ENCODE results near the gene MTUS2. TPM values are rescaled to one million over a fixed set of nuclear protein-coding genes. Genes with fewer than 3 reads are reported as not detected.

MTUS2 gene
- total RNA-seq: 1 to 10 TPM; 1.6 to 4.8 TPM

- TF ChIP-seq POLR2AphosphoS5 (IDR thresholded peaks at IDR 0.05) (no peak), POLR2A (IDR thresholded peaks at IDR 0.05) (no peak), CTCF (IDR thresholded peaks at IDR 0.05) (no peak)
- H3K9me3 ChIP-seq: no peaks in the 10 kb centered on the region
- no peaks in the 10 kb centered on the region for H3K36me3 ChIP-seq
- H3K4me1 ChIP-seq (replicated peaks): no peaks in the 10 kb centered on the region
- peak within 1 kb of the TSS; percentile 13 for H3K4me3 ChIP-seq
- WGBS: 4% methylated on average over 27 of the region's 89 CpGs
- H3K27me3 ChIP-seq (replicated peaks; ENCODE audit: insufficient read depth): peaks cover 4% of the 10 kb centered on the region
- H3K27ac ChIP-seq: no peak within 1 kb of the TSS
- intact Hi-C loops (cut with DNase I): no loop called here
- no peak for DNase-seq (ENCODE audit: low spot score)
Measured at GRCh38 chr13:28820099-28821051, at the start of gene MTUS2. MTUS2 (plus strand) TSS chr13:28820339.

GRCh38 chr13:28778308-28779215 is 41.6 kb upstream of the MTUS2 start:
- no peak overlapping the region for H3K4me3 ChIP-seq
- intact Hi-C loops (cut with DNase I): no loop called here
- H3K27me3 ChIP-seq (replicated peaks; ENCODE audit: insufficient read depth): no peaks in the 10 kb centered on the region
- no peak for TF ChIP-seq POLR2A (IDR thresholded peaks at IDR 0.05)
- H3K27ac ChIP-seq: no peak overlapping the region
- no peaks in the 10 kb centered on the region for H3K36me3 ChIP-seq
- H3K4me1 ChIP-seq (replicated peaks): no peaks in the 10 kb centered on the region
- no peak for DNase-seq (ENCODE audit: low spot score)
- WGBS: 96% methylated on average over 43 of the region's 48 CpGs
- H3K9me3 ChIP-seq: no peaks in the 10 kb centered on the region

- H3K27ac ChIP-seq: no peak overlapping the region
- no peak for DNase-seq (ENCODE audit: low spot score)
- 50% methylated on average over 2 of the region's 2 CpGs for WGBS
- H3K4me1 ChIP-seq (replicated peaks): no peaks in the 10 kb centered on the region
- H3K36me3 ChIP-seq: no peaks in the 10 kb centered on the region
- no peaks in the 10 kb centered on the region for H3K27me3 ChIP-seq (replicated peaks; ENCODE audit: insufficient read depth)
- H3K4me3 ChIP-seq: no peak overlapping the region
- no peaks in the 10 kb centered on the region for H3K9me3 ChIP-seq
- TF ChIP-seq POLR2AphosphoS5 (IDR thresholded peaks at IDR 0.05) (no peak), CTCF (IDR thresholded peaks at IDR 0.05) (no peak), POLR2A (IDR thresholded peaks at IDR 0.05) (no peak)
- intact Hi-C loops (cut with DNase I): loop anchor here (10.0 kb wide), 1 partner anchor 108 kb away; no protein-coding TSS in a partner anchor
Measured at GRCh38 chr13:28792992-28793391, 27.1 kb upstream of the MTUS2 start.

GRCh38 chr13:28794396-28794795 is 25.7 kb upstream of the MTUS2 start:
- no peak overlapping the region for H3K27ac ChIP-seq
- H3K27me3 ChIP-seq (replicated peaks; ENCODE audit: insufficient read depth): no peaks in the 10 kb centered on the region
- DNase-seq (ENCODE audit: low spot score): no peak
- no peak for TF ChIP-seq POLR2AphosphoS5 (IDR thresholded peaks at IDR 0.05)
- TF ChIP-seq POLR2A (IDR thresholded peaks at IDR 0.05): no peak
- no peak for TF ChIP-seq CTCF (IDR thresholded peaks at IDR 0.05)
- H3K4me3 ChIP-seq: no peak overlapping the region
- whole genome bisulfite sequencing: 61% methylated on average over 6 of the region's 6 CpGs
- no peaks in the 10 kb centered on the region for H3K9me3 ChIP-seq
- H3K4me1 ChIP-seq (replicated peaks): no peaks in the 10 kb centered on the region
- H3K36me3 ChIP-seq: no peaks in the 10 kb centered on the region
- intact Hi-C loops (cut with DNase I): loop anchor here (10.0 kb wide), 1 partner anchor 110 kb away; no protein-coding TSS in a partner anchor

- TF ChIP-seq CTCF (IDR thresholded peaks at IDR 0.05) (peak in 1 of 4 experiments; percentile 7), POLR2A (IDR thresholded peaks at IDR 0.05) (no peak), POLR2AphosphoS5 (IDR thresholded peaks at IDR 0.05) (no peak)
- H3K4me3 ChIP-seq: no peak overlapping the region
- no peaks in the 10 kb centered on the region for H3K27me3 ChIP-seq (replicated peaks; ENCODE audit: insufficient read depth)
- no peaks in the 10 kb centered on the region for H3K36me3 ChIP-seq
- intact Hi-C loops (cut with DNase I): loop anchor here (10.0 kb wide), 1 partner anchor 112 kb away; no protein-coding TSS in a partner anchor
- H3K27ac ChIP-seq: no peak overlapping the region
- H3K9me3 ChIP-seq: no peaks in the 10 kb centered on the region
- no peaks in the 10 kb centered on the region for H3K4me1 ChIP-seq (replicated peaks)
- no peak for DNase-seq (ENCODE audit: low spot score)
- WGBS: 100% methylated on average over 1 of the region's 1 CpG
Measured at GRCh38 chr13:28796938-28797257, 23.2 kb upstream of the MTUS2 start.
